IPS-18a (cell line): ENCODE measurements around the gene SLC9A7.
"Not testable (repeated sequence)": the region's sequence is repeated elsewhere in the genome, so short reads cannot be mapped to it uniquely, and the experiment has no call there.

Experiments used
- H3K27ac ChIP-seq: one replicate; pipeline ENCODE4 v1.5.1; 2013; ENCODE audit warnings: low read length
- H3K27me3 ChIP-seq: one replicate; pipeline ENCODE4 v1.6.1; 2013; ENCODE audit warnings: mild to moderate bottlenecking, low read length; ENCODE audit not compliant: control insufficient read depth, insufficient read depth
- H3K36me3 ChIP-seq: one replicate; pipeline ENCODE4 v1.6.1; 2013; ENCODE audit warnings: low read depth, low read length; ENCODE audit not compliant: control insufficient read depth
- H3K4me1 ChIP-seq: one replicate; pipeline ENCODE4 v1.6.1; 2013; ENCODE audit warnings: low read depth, low read length; ENCODE audit not compliant: control insufficient read depth
- H3K4me3 ChIP-seq: one replicate; pipeline ENCODE4 v1.5.1; 2013; ENCODE audit warnings: low read length
- H3K9ac ChIP-seq: one replicate; pipeline ENCODE4 v1.6.1; 2013; ENCODE audit warnings: mild to moderate bottlenecking, low read length, moderate library complexity
- H3K9me3 ChIP-seq: one replicate; pipeline ENCODE4 v1.6.1; 2013; ENCODE audit warnings: low read depth, low read length; ENCODE audit not compliant: control insufficient read depth

The SLC9A7 gene

DNA sequence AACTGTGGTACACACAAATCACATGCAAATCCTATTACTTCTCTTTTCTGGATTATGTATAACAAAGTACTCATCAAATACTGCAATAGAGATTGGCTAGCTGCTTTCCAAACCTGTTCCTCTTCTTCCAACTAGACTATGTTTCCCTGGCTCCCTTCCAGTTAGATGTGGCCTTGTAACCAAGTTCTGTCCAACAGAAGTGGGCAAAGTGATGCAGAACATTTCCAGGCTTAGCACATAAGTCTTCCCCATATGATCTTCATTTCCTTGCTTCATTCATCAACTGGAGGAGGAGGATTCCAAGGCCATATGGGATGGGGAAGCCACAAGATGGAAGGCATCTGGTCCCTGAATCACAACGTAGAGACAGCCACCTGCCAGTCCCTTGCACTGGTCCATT lies 8.0 kb downstream of the SLC9A7 start:
- peaks cover 3% of the 10 kb centered on the region for H3K4me1 ChIP-seq
- H3K27ac ChIP-seq: no peak overlapping the region
- H3K9ac ChIP-seq: no peak overlapping the region
- no peak overlapping the region for H3K4me3 ChIP-seq
- H3K9me3 ChIP-seq: peaks cover 9% of the 10 kb centered on the region
- no peaks in the 10 kb centered on the region for H3K36me3 ChIP-seq
- H3K27me3 ChIP-seq: no peaks in the 10 kb centered on the region

DNA sequence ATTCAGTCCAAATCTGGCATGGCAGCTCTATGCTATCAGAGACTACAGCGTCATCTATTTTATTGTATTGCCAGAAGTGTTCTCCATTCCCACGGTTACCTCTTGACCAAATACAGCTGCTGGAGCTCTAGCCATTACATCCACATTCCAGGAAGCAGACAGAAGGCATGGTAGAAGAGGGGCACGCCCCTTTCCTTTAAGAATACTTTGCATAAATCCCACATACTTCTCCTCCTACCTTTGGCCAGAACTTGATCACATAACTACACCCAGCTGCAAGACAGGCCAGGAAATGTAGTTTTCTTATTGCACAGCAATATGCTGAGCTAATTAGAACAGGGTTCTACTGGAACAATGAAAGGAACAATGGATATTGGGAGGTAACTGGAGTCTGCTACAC lies 14.9 kb downstream of the SLC9A7 start:
- no peaks in the 10 kb centered on the region for H3K27me3 ChIP-seq
- H3K4me3 ChIP-seq: no peak overlapping the region
- peaks cover 10% of the 10 kb centered on the region for H3K9me3 ChIP-seq
- no peak overlapping the region for H3K9ac ChIP-seq
- no peaks in the 10 kb centered on the region for H3K4me1 ChIP-seq
- no peaks in the 10 kb centered on the region for H3K36me3 ChIP-seq
- H3K27ac ChIP-seq: no peak overlapping the region

DNA sequence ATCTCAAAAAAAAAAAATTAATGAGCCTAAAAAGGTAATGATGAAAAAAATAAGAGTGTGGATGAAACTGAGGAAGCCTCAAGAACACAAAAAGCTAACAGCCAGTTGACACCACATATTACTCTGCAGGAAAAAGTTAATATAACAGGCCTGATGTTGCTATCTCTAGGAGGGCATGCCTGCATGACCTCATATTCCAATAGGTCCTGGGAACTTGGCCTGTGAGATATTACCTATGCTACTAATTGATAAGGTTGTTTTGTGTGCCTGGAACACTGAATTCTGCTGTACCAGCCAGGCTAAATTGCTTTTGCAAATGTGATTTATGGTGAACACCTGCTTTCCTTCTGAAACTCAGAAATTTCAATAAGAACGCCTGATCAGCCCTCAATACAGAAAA lies 15.9 kb downstream of the SLC9A7 start:
- Histone ChIP-seq H3K27me3 (no peaks in the 10 kb centered on the region), H3K36me3 (no peaks in the 10 kb centered on the region), H3K9ac (no peak overlapping the region), H3K4me3 (no peak overlapping the region), H3K9me3 (peaks cover 9% of the 10 kb centered on the region), H3K27ac (no peak overlapping the region), H3K4me1 (no peaks in the 10 kb centered on the region)

DNA sequence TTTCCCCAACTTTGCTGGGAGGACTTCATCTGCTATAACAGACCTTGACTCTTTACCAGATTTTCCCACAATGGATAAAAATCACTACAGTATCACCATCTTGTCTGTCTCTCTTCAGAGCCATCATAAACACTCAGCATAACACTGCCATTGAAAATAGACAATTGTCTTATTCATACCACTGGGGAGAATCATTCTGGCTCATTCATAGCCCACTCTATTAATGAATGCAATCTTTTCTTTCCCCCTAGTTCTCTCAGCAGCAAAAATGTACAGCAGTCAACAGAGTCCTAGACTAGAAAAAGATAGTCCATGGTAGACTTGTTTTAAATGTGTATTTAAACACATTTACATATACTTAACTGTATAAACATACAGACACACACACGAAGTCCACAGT lies 19.2 kb downstream of the SLC9A7 start:
- no peak overlapping the region for H3K9ac ChIP-seq
- peaks cover 32% of the 10 kb centered on the region for H3K9me3 ChIP-seq
- H3K27me3 ChIP-seq: no peaks in the 10 kb centered on the region
- no peak overlapping the region for H3K27ac ChIP-seq
- H3K4me3 ChIP-seq: no peak overlapping the region
- H3K36me3 ChIP-seq: no peaks in the 10 kb centered on the region
- H3K4me1 ChIP-seq: no peaks in the 10 kb centered on the region

DNA sequence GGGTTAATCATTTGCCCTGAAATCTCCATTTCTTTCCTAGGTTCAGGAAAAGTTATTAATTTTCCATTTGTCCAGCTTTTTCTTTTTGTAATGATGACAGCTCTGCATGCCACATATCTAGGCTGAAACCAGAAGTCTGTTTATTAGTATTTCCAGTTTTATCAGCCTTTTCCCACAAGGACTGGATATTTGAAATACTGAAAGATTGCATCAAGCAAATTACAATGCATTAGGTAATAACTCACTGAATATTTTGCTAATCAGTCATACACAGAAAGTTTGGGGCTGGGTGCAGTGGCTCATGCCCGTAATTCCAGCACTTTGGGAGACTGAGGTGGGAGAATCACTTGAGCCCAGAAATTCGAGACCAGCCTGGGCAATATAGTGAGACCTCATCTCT lies 21.5 kb downstream of the SLC9A7 start:
- H3K36me3 ChIP-seq: no peaks in the 10 kb centered on the region
- H3K9ac ChIP-seq: no peak overlapping the region
- peaks cover 35% of the 10 kb centered on the region for H3K9me3 ChIP-seq
- H3K27ac ChIP-seq: no peak overlapping the region
- H3K4me1 ChIP-seq: no peaks in the 10 kb centered on the region
- no peak overlapping the region for H3K4me3 ChIP-seq
- H3K27me3 ChIP-seq: no peaks in the 10 kb centered on the region

DNA sequence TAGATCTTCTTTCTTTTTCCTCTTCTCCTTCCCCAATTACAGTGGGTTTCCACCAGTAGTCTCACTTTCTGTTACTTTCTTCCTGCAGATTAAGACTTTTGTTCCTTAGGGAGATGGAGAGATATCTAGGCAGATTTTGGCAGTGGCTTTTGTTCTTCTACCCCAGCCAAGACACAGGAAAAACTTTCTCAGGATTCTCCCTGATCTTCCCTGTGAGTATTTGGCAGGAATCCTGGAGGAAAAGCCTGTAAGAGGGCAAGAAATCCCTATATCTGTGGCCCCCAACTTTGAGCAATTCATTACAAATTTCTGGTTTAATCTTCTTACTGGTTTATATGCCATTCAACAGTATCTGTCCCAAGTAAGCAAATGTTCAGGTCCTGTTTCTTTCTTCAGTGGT lies 21.9 kb downstream of the SLC9A7 start:
- Histone ChIP-seq H3K27me3 (no peaks in the 10 kb centered on the region), H3K9me3 (peaks cover 37% of the 10 kb centered on the region), H3K27ac (no peak overlapping the region), H3K4me3 (no peak overlapping the region), H3K4me1 (no peaks in the 10 kb centered on the region), H3K36me3 (no peaks in the 10 kb centered on the region), H3K9ac (no peak overlapping the region)

DNA sequence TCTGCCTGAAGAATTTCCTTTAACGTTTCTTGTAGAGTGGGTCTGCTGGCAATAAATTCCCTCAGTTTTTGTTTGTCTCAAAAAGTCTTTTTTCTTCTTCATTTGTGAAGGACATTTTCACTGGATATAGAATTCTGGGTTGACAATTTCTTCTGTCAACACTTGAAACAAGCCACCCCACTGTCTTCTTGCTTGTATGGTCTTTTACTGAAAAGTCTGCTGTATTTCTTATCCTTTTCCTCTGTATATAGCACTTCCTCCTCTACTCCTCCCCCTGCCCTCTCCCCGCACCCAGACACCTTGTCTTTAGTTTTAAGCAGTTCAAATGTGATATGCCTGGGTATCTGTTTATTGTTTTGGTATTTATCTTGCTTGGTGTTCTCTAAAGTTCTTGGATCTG lies 23.3 kb downstream of the SLC9A7 start:
- H3K27ac ChIP-seq: no peak overlapping the region
- H3K9me3 ChIP-seq: peaks cover 33% of the 10 kb centered on the region
- no peak overlapping the region for H3K9ac ChIP-seq

DNA sequence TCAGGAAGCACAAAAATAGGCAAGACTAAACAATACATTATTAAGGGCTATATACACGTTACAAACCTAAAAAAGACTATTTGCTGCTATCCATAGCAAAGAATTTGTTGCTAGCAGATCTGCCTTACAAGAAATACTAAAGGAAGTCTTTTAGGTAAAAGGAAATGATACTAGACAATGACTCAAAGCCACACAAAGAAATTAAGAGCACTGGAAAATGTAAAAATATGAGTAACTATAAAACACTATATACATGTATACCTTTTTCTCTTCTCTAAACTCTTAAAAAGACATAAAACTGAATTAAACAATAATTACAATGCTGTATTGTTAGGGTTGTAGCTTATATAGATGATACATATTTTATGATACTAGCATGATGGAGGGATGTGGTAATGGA lies 25.7 kb downstream of the SLC9A7 start:
- Histone ChIP-seq H3K9me3 (peaks cover 38% of the 10 kb centered on the region), H3K27me3 (no peaks in the 10 kb centered on the region), H3K27ac (no peak overlapping the region), H3K36me3 (no peaks in the 10 kb centered on the region), H3K4me3 (no peak overlapping the region), H3K4me1 (no peaks in the 10 kb centered on the region), H3K9ac (no peak overlapping the region)

More for the DNA sequence above, 23.3 kb downstream of the SLC9A7 start:
- H3K4me1 ChIP-seq: no peaks in the 10 kb centered on the region
- H3K4me3 ChIP-seq: no peak overlapping the region
- H3K27me3 ChIP-seq: no peaks in the 10 kb centered on the region
- no peaks in the 10 kb centered on the region for H3K36me3 ChIP-seq

DNA sequence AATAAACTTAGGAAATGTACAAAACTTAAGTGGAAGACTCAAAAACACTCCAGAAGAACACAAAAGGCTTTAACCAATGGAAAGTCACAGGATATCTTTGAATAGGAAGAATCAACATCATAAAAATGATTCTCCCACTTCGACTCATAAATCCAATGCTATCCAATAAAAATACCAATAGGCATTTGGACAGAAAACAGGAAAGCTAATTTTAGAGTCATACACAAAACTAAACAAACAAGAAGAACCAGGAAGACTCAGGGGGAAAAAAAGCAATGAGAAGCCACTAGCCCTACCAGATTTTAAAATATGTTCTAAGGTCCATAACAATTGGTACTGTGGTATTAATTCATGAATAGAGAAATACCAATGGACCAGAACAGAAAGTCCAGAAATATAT lies 28.2 kb downstream of the SLC9A7 start:
- no peaks in the 10 kb centered on the region for H3K36me3 ChIP-seq
- no peaks in the 10 kb centered on the region for H3K4me1 ChIP-seq
- H3K4me3 ChIP-seq: no peak overlapping the region
- no peaks in the 10 kb centered on the region for H3K27me3 ChIP-seq
- H3K9me3 ChIP-seq: peaks cover 23% of the 10 kb centered on the region
- H3K27ac ChIP-seq: no peak overlapping the region
- no peak overlapping the region for H3K9ac ChIP-seq

DNA sequence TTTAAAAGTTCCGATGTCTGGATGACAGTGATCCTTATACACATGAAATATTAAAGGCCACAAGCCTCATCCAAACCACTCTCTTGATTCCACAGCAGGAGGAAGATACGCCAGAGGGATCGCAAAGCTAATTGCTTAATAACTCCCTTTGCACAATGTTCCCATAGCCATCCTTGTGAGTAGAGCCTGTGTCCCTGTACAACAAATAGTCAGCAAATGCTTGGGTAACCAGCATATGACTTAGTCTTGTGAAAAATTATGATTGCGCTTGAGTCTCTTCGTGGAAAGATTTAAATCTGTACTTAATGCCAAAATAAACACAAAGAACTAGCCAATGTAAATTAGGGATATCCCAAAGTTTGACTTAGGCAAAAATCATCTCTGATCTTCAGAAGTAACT lies 31.5 kb downstream of the SLC9A7 start:
- no peak overlapping the region for H3K27ac ChIP-seq
- H3K4me3 ChIP-seq: no peak overlapping the region
- no peaks in the 10 kb centered on the region for H3K36me3 ChIP-seq
- H3K27me3 ChIP-seq: no peaks in the 10 kb centered on the region
- peaks cover 13% of the 10 kb centered on the region for H3K9me3 ChIP-seq
- H3K9ac ChIP-seq: no peak overlapping the region
- H3K4me1 ChIP-seq: no peaks in the 10 kb centered on the region

DNA sequence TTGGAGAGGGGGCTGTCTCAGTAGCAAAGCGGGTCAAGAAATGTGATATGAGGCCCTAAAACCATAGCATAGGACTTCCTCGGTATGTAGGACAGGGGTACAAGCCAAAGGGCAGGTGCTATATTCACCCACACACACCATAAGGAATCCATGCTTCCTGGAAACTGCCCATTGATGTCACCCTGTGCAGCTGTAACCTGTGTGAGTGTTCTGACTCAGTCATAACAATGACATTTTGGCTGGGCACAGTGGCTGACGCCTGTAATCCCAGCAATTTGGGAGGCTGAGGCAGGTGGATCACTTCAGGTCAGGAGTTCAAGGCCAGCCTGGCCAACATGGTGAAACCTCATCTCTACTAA lies 35.4 kb downstream of the SLC9A7 start:
- H3K9ac ChIP-seq, H3K4me3 ChIP-seq, H3K4me1 ChIP-seq, H3K27ac ChIP-seq, H3K27me3 ChIP-seq, H3K36me3 ChIP-seq: not testable (repeated sequence)
- H3K9me3 ChIP-seq: peaks cover 13% of the 10 kb centered on the region

DNA sequence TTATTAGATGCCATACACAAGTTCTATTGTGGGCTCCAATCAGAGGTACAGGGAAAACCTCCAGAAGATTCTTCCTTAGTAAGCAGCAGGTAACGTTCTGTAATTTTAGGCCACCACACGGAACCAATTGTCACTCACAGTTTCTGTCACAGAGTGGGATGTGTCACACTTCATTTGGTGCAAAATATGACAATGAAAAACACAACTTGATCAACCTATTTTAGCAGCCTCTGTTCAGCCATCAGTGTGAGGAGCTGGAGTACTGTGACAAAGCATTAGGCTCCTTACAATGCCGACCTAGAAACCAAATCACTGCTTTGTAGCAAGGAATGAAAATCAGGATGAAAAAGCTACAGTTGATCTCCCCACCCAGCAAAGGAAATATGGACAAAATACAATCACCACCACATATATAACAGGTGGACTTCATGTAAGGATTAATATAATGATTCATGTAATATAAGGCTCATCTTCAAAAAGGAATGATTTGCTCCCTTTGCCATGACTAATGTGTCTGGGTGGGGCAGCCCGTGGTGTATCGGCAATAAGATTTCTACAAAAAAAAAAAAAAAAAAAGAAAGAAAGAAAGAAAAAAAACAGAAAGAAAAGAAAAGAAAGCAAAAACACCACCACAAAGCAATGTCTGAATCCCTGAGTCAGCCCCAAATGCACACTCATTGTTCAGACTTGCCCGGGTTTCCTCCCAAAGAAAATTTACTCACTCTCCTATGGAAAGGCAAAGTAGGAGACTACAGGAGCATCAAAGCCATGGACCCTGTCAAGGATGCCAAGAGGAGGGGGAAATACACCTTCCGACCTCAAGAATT lies 36.0 kb downstream of the SLC9A7 start:
- Histone ChIP-seq H3K36me3 (no peaks in the 10 kb centered on the region), H3K9me3 (peaks cover 10% of the 10 kb centered on the region), H3K4me1 (no peaks in the 10 kb centered on the region), H3K9ac (no peak overlapping the region), H3K27me3 (no peaks in the 10 kb centered on the region), H3K27ac (no peak overlapping the region), H3K4me3 (no peak overlapping the region)
